ENCODE data around the gene PLEKHJ1.

The PLEKHJ1 gene

DNA sequence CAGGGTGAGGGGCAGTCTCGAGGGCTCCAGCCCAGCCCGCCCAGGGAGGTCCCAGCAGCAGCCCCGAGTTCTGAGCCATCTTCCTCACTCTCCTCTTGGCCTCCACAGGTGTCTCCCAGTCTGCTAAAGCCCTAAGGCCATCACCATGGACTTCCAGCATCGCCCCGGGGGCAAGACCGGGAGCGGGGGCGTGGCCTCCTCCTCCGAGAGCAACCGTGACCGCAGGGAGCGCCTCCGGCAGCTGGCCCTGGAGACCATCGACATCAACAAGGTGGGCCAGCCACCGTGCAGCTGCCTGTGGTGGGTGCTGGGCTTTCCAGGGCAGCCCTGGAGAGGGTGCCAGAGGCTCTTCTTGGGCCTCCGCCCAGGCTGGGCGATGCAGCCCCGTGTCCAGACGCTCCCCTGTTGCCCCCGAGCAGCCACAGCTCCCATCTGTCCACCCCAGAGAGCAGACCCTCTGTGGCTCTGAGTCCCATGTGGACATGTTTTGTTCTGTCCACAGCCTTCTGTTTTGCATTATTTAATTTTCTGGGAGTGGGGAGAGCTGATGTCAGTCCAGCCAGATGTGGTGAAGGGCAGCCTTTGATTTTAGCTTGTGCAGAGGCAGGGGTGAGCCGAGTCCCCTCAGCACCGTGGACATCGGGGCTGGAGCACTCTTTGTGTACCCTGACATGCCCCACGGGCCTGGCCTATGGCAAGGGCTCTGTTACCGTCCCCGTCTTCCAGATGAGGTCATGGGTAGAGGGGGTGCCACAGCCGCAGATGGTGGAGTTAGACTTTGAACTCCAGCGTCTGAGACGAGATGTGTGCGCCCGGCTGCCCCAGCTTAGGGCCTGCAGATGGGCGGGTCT, 7.4 kb upstream of the PLEKHJ1 start:
- DNase-seq (ENCODE audit: low read depth): no peak
- no peak overlapping the region for H3K4me3 ChIP-seq (ENCODE audit: low read depth, low read length)
- TF ChIP-seq, protein P1, sequence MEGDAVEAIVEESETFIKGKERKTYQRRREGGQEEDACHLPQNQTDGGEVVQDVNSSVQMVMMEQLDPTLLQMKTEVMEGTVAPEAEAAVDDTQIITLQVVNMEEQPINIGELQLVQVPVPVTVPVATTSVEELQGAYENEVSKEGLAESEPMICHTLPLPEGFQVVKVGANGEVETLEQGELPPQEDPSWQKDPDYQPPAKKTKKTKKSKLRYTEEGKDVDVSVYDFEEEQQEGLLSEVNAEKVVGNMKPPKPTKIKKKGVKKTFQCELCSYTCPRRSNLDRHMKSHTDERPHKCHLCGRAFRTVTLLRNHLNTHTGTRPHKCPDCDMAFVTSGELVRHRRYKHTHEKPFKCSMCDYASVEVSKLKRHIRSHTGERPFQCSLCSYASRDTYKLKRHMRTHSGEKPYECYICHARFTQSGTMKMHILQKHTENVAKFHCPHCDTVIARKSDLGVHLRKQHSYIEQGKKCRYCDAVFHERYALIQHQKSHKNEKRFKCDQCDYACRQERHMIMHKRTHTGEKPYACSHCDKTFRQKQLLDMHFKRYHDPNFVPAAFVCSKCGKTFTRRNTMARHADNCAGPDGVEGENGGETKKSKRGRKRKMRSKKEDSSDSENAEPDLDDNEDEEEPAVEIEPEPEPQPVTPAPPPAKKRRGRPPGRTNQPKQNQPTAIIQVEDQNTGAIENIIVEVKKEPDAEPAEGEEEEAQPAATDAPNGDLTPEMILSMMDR (IDR thresholded peaks at IDR 0.05; ENCODE audit: control insufficient read depth, extremely low read depth, insufficient read depth): no peak

DNA sequence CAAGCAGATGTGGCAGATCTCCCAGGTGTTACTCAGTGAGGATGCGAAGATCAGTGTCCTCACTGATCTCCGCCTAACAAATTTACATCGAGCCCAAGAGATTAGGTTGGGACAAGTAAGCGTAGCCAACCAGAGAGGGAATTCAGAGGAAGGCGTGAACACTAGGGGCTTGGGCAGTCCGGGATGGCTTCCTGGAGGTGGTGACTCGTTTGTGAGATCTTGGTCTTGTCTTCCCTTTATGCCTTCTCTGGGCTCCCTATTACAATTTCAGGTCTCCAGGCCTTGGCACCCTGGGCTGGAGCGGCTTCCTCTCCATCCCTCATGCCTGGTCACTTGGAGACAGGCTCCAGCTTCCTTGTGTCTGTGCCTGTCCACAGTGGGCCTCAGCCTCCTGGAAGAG, 6.7 kb upstream of the PLEKHJ1 start:
- TF ChIP-seq, protein P1 (IDR thresholded peaks at IDR 0.05; ENCODE audit: control insufficient read depth, extremely low read depth, insufficient read depth): no peak
- DNase-seq (ENCODE audit: low read depth): no peak

DNA sequence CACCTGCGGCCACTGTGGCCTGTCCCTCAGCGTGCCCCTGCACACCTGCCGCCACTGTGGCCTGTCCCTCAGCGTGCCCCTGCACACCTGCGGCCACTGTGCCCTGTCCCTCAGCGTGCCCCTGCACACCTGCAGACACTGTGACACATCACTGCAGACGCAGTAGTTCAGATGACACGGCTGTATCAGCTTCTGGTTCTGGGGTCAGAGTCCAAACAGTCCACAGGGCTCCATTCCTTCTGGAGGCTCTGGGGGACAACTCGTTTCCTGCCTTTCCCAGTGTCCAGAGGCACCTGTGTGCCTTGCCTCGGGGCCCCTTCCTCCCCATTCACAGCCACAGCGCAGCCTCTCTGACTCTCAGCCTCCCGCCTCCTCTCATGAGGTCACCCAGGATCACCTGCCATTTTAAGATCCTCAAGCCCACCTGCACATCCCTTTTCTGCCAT, 6.0 kb upstream of the PLEKHJ1 start:
- H3K4me3 ChIP-seq (ENCODE audit: low read depth, low read length): no peak overlapping the region
- DNase-seq (ENCODE audit: low read depth): no peak
- TF ChIP-seq, protein P1 (IDR thresholded peaks at IDR 0.05; ENCODE audit: control insufficient read depth, extremely low read depth, insufficient read depth): no peak

More for the DNA sequence above, 6.7 kb upstream of the PLEKHJ1 start:
- no peak overlapping the region for H3K4me3 ChIP-seq (ENCODE audit: low read depth, low read length)

DNA sequence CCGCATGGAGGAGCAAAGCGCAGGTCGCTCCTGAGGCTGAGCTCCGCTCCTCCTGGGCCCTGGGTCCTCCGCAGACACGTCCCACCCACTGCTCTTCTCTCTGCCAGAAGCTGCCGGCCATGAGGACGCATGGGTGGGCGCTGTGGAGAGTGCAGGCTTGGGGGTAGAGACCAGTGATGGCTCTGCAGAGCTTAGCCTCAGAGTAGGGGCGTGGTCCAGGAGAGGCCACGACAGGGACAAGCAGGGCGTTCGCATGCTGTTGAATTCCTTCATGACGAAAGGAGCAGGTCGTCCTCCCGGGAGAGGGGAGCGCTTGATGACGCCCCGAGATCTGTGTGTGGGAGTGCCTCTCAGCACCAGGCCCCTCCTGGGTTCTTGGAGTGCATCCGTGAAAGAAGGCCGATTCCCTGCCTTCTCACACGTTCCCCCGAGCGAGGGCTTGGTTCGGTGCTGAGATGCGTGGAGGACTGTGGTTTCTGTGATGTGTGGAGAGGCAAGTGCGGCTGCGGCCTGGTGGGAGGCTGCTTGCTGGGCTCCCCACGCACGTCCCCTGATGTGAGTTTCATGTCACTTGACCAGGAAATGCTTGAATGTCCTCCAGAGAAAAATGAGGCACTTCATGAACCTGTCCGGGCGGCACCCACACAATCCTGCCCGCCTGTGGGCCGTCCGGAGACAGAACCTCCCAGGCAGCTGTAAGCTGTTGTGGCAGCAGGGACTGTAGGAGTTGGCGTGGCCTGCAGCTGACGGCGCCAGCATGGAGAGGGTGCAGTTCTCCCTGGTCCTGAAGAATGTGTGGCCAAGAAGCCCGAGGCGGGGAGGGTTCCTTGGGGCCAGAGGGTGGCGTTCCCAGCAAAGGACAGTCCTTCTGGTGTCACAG, 5.0 kb upstream of the PLEKHJ1 start:
- TF ChIP-seq, protein P1 (IDR thresholded peaks at IDR 0.05; ENCODE audit: control insufficient read depth, extremely low read depth, insufficient read depth): no peak
- H3K4me3 ChIP-seq (ENCODE audit: low read depth, low read length): peak overlapping the region; percentile 90
- no peak for DNase-seq (ENCODE audit: low read depth)

DNA sequence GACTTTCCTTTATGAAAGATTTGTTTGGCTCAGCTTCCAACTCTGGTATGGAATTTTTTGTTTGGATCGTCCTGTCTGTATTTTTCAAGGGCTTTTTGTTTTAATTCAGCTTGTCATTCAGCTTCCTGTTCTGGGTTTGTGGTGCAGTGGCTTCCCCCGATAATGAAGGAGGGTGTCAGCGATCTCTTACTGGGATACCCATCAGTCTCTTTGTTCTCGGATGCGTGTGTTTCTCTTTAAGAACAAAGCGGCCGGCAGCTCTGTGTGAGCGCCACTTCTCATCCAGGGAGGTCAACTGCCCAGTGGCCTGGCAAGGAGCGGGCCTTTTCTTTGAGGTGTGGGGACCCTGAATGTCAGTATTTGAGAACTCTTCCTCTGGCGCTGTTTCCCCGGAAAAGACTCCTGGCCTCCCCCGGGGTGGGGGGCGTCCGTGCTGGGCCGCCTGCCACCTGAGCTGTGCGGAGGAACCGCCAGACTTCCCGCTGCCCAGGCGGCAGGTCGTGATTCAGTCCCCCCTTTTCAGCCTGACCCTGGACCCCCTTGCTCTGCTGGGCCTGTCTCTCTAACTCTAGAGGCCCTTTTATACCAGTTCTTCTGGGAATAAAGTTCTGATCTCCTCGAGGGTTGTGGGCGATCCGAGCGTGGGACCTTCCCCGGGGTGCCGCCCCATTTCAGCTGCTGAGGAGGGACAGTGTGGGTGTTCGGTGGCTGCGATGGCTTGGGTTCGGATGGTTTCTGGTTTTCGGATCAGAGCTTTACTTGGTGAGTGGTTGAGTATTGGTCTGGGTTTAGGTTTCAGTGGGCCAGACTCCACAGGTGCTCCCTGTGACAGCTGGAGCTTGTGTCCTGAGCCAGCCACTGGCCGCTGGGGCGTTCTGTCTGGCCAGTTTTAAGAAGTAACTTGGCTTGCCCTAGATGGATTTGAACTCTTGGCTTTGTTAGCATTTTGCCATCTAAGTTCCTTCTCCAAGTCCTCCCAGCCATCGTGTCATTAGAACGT, 3.9 kb upstream of the PLEKHJ1 start:
- peak overlapping the region; percentile 90 for H3K4me3 ChIP-seq (ENCODE audit: low read depth, low read length)
- DNase-seq (ENCODE audit: low read depth): no peak
- TF ChIP-seq, protein P1 (IDR thresholded peaks at IDR 0.05; ENCODE audit: control insufficient read depth, extremely low read depth, insufficient read depth): no peak

DNA sequence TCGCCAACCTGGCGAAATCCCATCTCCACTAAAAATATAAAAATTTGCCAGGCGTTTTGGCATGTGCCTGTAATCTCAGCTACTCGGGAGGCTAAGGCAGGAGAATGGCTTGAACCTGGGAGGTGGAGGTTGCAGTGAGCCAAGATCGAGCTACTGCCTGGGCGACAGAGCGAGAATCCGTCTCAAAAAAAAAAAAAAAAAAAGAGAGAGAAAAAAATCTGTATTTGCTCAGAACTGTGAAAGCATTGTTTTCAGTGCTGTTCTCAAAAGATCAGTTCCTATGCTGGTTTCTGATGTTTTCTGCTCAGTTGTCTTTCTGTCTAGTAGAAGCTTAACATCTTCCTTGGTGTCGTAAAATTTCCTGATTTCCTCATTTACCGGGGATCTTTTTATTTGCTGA, 3.0 kb upstream of the PLEKHJ1 start:
- TF ChIP-seq, protein P1 (IDR thresholded peaks at IDR 0.05; ENCODE audit: control insufficient read depth, extremely low read depth, insufficient read depth): no peak
- H3K4me3 ChIP-seq (ENCODE audit: low read depth, low read length): peak overlapping the region; percentile 90
- DNase-seq (ENCODE audit: low read depth): no peak

Measured in LNCaP clone FGC (cell line).